ENCODE results near the gene WNT1.

DNA sequence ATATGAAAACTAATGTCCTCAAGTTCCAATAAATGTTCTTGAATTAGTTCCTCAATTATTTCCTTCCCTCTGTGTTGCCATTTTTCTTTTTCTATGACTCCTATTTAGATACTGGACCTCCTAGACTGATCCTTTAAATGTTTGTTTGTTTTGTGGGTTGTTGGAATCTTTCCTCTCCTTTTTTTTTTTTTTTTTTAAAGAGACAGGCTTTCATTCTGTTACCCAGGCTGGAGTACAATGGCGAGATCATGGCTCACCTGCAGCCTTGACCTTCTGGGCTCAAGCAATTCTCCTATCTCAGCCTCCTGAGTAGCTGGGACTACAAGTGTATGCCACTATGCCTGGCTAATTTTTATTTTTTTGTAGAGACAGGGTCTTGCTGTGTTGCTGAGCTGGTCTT is 30.8 kb downstream of the WNT1 start:
- no peak for TF ChIP-seq GATA2 (IDR thresholded peaks at IDR 0.05; ENCODE audit: low read depth, low read length)
- no peak for TF ChIP-seq GATA3 (IDR thresholded peaks at IDR 0.05; ENCODE audit: low read depth, low read length)

All from SH-SY5Y (cell line).